ENCODE data around the gene PRUNE1.
A peak's percentile ranks its signal among the peaks of the same experiment; 100 is the strongest.

PRUNE1 gene

GRCh38 chr1:151005729-151006319, 2.4 kb upstream of the PRUNE1 start:
- DNase-seq (ENCODE audit: low read depth, low spot score) = peak; percentile 18

GRCh38 chr1:151006327-151007052, 1.8 kb upstream of the PRUNE1 start, which contains the start of gene MINDY1:
Gene MINDY1 (minus strand): TSS chr1:151006902. CDS start chr1:151002617, 4,285 bp downstream.
- peak; percentile 90 for DNase-seq (ENCODE audit: low read depth, low spot score)

- no peak for DNase-seq (ENCODE audit: low read depth, low spot score)
These were observed 401 bp upstream of the PRUNE1 start for GRCh38 chr1:151007853-151008243.

- peak; percentile 60 for DNase-seq (ENCODE audit: low read depth, low spot score)
These were observed 948 bp downstream of the PRUNE1 start for GRCh38 chr1:151009206-151009587.

- DNase-seq (ENCODE audit: low read depth, low spot score) = no peak
These were observed 1.6 kb downstream of the PRUNE1 start for GRCh38 chr1:151009674-151010345.

- no peak for DNase-seq (ENCODE audit: low read depth, low spot score)
These were observed 2.1 kb downstream of the PRUNE1 start for GRCh38 chr1:151010346-151010726.

- no peak for DNase-seq (ENCODE audit: low read depth, low spot score)
These were observed 3.1 kb downstream of the PRUNE1 start for GRCh38 chr1:151011154-151011850.

GRCh38 chr1:151012684-151013471, 4.6 kb downstream of the PRUNE1 start:
- peak; percentile 36 for DNase-seq (ENCODE audit: low read depth, low spot score)

GRCh38 chr1:151013518-151013917, 5.3 kb downstream of the PRUNE1 start:
- DNase-seq (ENCODE audit: low read depth, low spot score) = peak; percentile 70

- DNase-seq (ENCODE audit: low read depth, low spot score) = peak; percentile 80
These were observed 16.4 kb downstream of the PRUNE1 start for GRCh38 chr1:151024540-151025146.

GRCh38 chr1:151026460-151026859, 18.2 kb downstream of the PRUNE1 start:
- DNase-seq (ENCODE audit: low read depth, low spot score) = no peak

- DNase-seq (ENCODE audit: low read depth, low spot score) = no peak
These were observed 23.9 kb downstream of the PRUNE1 start for GRCh38 chr1:151032164-151032563.

- DNase-seq (ENCODE audit: low read depth, low spot score) = no peak
These were observed 26.9 kb downstream of the PRUNE1 start for GRCh38 chr1:151035167-151035566.

GRCh38 chr1:151036356-151036755, 28.1 kb downstream of the PRUNE1 start, which contains the start of gene BNIPL:
Gene BNIPL (plus strand): TSS chr1:151036586. CDS start chr1:151036726, 140 bp downstream.
- DNase-seq (ENCODE audit: low read depth, low spot score) = no peak

GRCh38 chr1:151037032-151037431, 28.8 kb downstream of the PRUNE1 start:
- DNase-seq (ENCODE audit: low read depth, low spot score) = no peak

GRCh38 chr1:151039521-151039920, 31.3 kb downstream of the PRUNE1 start:
- DNase-seq (ENCODE audit: low read depth, low spot score) = no peak

- DNase-seq (ENCODE audit: low read depth, low spot score) = no peak
These were observed 34.9 kb downstream of the PRUNE1 start for GRCh38 chr1:151043163-151043562.

GRCh38 chr1:151047591-151047924, 39.3 kb downstream of the PRUNE1 start, which contains the start of gene C1orf56:
Gene C1orf56 (plus strand): TSS chr1:151047751. CDS start chr1:151047848, 97 bp downstream.
- DNase-seq (ENCODE audit: low read depth, low spot score) = peak; percentile 87

GRCh38 chr1:151047925-151048644, 39.8 kb downstream of the PRUNE1 start:
- peak; percentile 84 for DNase-seq (ENCODE audit: low read depth, low spot score)

- no peak for DNase-seq (ENCODE audit: low read depth, low spot score)
These were observed 40.4 kb downstream of the PRUNE1 start for GRCh38 chr1:151048645-151049032.
